Heart left ventricle (tissue), 16 donors: ENCODE measurements around the gene FZR1. TPM values are rescaled to one million over a fixed set of nuclear protein-coding genes. Genes with fewer than 3 reads are reported as not detected.
"Not testable (repeated sequence)": the region's sequence is repeated elsewhere in the genome, so short reads cannot be mapped to it uniquely, and the experiment has no call there.

Experiments used
- ATAC-seq, 4 donors: fragments of 200-7000 bp; cut with Tn5 transposase; one replicate each; pipeline ENCODE4 v1.9.1; 2020 to 2022; ENCODE audit warnings: moderate library complexity in 4 of 4, mild to moderate bottlenecking in 3 of 4, moderate number of reproducible peaks in 1 of 4
- DNase-seq, 5 donors: peaks; one replicate each; pipeline ENCODE4 v3.0.0-alpha.2; 2020
- H3K27ac ChIP-seq, 12 donors: fragments of 200-600 bp; sonication (generic) in 4 of 12; one replicate each; pipeline versions ENCODE4 v1.5.0 to v1.8.0; 2016 to 2022; ENCODE audit warnings: mild to moderate bottlenecking in 2 of 12
- H3K27me3 ChIP-seq, 9 donors: fragments of 200-600 bp; sonication (generic) in 2 of 9; one replicate each; pipeline versions ENCODE4 v1.5.1 to v1.8.0; 2016 to 2022; ENCODE audit warnings: mild to moderate bottlenecking in 3 of 9
- H3K36me3 ChIP-seq, 9 donors: fragments of 200-600 bp; sonication (generic) in 2 of 9; one replicate each; pipeline versions ENCODE4 v1.5.0 to v1.8.0; 2018 to 2022; ENCODE audit warnings: mild to moderate bottlenecking in 2 of 9
- H3K4me1 ChIP-seq, 12 donors: fragments of 200-600 bp; sonication (generic) in 4 of 12; one replicate each; pipeline versions ENCODE4 v1.5.0 to v1.8.0; 2016 to 2022; ENCODE audit warnings: mild to moderate bottlenecking in 3 of 12
- H3K4me3 ChIP-seq, 12 donors: fragments of 200-600 bp; sonication (generic) in 4 of 12; one replicate each; pipeline versions ENCODE4 v1.5.0 to v1.8.0; 2017 to 2022; ENCODE audit warnings: mild to moderate bottlenecking in 9 of 12, moderate library complexity in 4 of 12
- H3K9me3 ChIP-seq, 12 donors: fragments of 200-600 bp; sonication (generic) in 4 of 12; one replicate each; pipeline versions ENCODE4 v1.5.0 to v1.8.0; 2016 to 2022; ENCODE audit warnings: mild to moderate bottlenecking in 1 of 12
- POLR2A ChIP-seq, 2 donors: fragments of 450-650 bp; IDR thresholded peaks; one replicate each; pipeline ENCODE4 v1.6.1; 2017; ENCODE audit warnings: antibody characterized with exemption in 2 of 2, mild to moderate bottlenecking in 2 of 2, moderate library complexity in 2 of 2
- WGBS, 4 donors: extraction: QIAGEN DNeasy Blood & Tissue Kit in 2 of 4; methylation state at CpG; one replicate each; pipeline versions ENCODE4 v1.1.5 to v1.1.7; 2013 to 2018; 5-methylcytosine and 5-hydroxymethylcytosine counted together
- intact Hi-C, 10 donors: fragments of 100-400 bp; cut with DNase I; formaldehyde crosslinking; loops; one replicate each; pipeline versions ENCODE4 v1.11.1 to v1.14.2; 2022
- polyA plus RNA-seq, 2 donors: library from polyadenylated mRNA; stranded (reverse); fragments of 200-250 nt; gene quantifications; one replicate each; pipeline ENCODE4 v1.2.3, GENCODE V29; 2013
- total RNA-seq, 9 donors: library from RNA; depleted of rRNA in 2 of 9; stranded (reverse); fragments of >200 nt in 2 of 9; fragmentation: NEBNext Ultra II Directional in 3 of 9; extraction: Animal tissue kit (Norgen Biotek cat#: 25700) in 3 of 9; gene quantifications; one replicate each; pipeline versions ENCODE4 v1.1.0 to v1.2.4, GENCODE V29; 2016 to 2023
- TF ChIP-seq, protein P1 (sequence below), 12 donors: fragments of 200-600 bp; sonication (generic) in 4 of 12; IDR thresholded peaks; one replicate each; pipeline versions ENCODE4 v1.5.0 to v1.8.0; 2018 to 2022; ENCODE audit warnings: antibody characterized with exemption in 12 of 12, mild to moderate bottlenecking in 5 of 12
- donor health status: ischemic (EF 13 %, LVEDD 7.1; RV severe dilation, severe dysfunction).
- donor health status: healthy with polysubstance abuse.
- donor health status: DM: no; HTN: yes; CAD: no.
- donor health status: DM: no; HTN: no; CAD: no.
- donor health status: ischemic (EF 25% LVEDD 6.9; RV normal size, moderate dysfunction).
- donor health status: ischemic (EF 25% LVEDD 5.7; RV mildly dilated, moderate dysfunction).
- donor health status: healthy.
- donor health status: DM: yes; HTN: yes; CAD: no.
- donor health status: ischemic (EF 35%, LVEDD 5.7; RV mildly dilated, moderate dysfunction).
- donor health status: nonischemic (EF 11% LVEDD 7.7; RV severe dilation, severe dysfunction).
- donor health status: DM: yes; HTN: yes; CAD: no.
- donor health status: PGD.
- donor health status: ischemic (EF 29% LVEDD 5.4; RV normal size, mild dysfunction).
- donor health status: nonischemic (EF 23%, LVEDD 6.1; RV moderate dilation, normal function).

FZR1 gene
- total and polyA plus RNA-seq, 11 donors: 13.9 to 41.0 (median 23.5) TPM

DNA sequence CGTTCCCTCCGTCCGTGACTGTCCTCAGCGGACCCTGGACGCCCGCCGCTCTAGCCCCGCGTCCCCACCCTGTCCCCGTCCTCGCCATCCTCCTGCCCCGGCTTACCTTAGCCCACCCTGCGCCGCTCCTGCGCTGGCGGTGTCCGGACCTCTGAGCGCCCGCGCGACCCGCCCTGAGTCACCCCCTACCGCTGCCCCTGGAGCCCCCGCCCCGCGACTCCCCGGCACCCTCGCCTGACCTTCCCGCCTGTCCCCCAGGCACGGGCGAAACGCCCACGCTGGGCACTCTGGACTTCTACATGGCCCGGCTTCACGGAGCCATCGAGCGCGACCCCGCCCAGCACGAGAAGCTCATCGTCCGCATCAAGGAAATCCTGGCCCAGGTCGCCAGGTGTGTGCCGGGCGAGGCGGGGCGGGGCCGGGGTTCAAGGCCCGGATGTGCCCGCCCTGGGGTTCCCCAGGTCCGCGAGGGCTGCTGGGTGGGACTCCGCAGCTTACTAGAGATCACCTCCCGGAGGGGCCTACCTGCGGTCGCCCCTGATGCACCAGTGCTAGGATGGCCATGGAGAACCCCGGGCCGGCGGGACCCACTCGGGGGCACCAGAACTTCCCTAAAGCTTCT, 71.7 kb downstream of the FZR1 start:
- TF ChIP-seq, protein P1, sequence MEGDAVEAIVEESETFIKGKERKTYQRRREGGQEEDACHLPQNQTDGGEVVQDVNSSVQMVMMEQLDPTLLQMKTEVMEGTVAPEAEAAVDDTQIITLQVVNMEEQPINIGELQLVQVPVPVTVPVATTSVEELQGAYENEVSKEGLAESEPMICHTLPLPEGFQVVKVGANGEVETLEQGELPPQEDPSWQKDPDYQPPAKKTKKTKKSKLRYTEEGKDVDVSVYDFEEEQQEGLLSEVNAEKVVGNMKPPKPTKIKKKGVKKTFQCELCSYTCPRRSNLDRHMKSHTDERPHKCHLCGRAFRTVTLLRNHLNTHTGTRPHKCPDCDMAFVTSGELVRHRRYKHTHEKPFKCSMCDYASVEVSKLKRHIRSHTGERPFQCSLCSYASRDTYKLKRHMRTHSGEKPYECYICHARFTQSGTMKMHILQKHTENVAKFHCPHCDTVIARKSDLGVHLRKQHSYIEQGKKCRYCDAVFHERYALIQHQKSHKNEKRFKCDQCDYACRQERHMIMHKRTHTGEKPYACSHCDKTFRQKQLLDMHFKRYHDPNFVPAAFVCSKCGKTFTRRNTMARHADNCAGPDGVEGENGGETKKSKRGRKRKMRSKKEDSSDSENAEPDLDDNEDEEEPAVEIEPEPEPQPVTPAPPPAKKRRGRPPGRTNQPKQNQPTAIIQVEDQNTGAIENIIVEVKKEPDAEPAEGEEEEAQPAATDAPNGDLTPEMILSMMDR (IDR thresholded peaks at IDR 0.05): no peak
- no peak for TF ChIP-seq POLR2A (IDR thresholded peaks at IDR 0.05)

DNA sequence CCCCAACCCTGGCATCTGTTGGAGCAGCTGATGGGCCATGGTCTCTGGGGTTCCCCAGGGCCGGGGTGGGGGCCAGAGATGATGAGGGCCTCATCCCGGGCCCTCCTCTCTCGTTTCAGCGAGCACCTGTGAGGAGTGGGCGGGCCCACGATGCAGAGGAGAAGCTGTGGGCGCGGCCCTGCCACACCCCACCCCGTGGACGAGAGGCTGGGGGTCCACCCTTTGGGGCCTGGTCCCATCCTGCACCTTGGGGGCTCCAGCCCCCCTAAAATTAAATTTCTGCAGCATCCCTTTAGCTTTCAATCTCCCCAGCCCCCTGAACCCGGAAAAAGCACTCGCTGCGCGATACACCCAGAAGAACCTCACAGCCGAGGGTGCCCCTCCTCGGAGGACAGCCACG, 72.3 kb downstream of the FZR1 start:
- intact Hi-C loops: no loop called here
- ATAC-seq: no peak
- TF ChIP-seq, protein P1 (IDR thresholded peaks at IDR 0.05): no peak
- no peak for TF ChIP-seq POLR2A (IDR thresholded peaks at IDR 0.05)
- WGBS, 4 donors: 86 to 88% (median 87%) methylated on average over 11 to 17 of the region's 17 CpGs
- peaks cover 0 to 26% (median 15%) of the 10 kb centered on the region in 12 donors for H3K4me1 ChIP-seq
- no peaks in the 10 kb centered on the region for H3K27me3 ChIP-seq
- H3K27ac ChIP-seq: no peak overlapping the region
- DNase-seq: no peak
- no peak overlapping the region for H3K4me3 ChIP-seq
- no peaks in the 10 kb centered on the region for H3K9me3 ChIP-seq
- peaks cover 0 to 9% (median 0%) of the 10 kb centered on the region in 9 donors for H3K36me3 ChIP-seq

More for the DNA sequence above, 71.7 kb downstream of the FZR1 start:
- Histone ChIP-seq H3K4me3 (no peak overlapping the region), H3K36me3 (peaks cover 0 to 9% (median 0%) of the 10 kb centered on the region in 9 donors), H3K4me1 (peaks cover 0 to 30% (median 17%) of the 10 kb centered on the region in 12 donors), H3K27ac (peak overlapping the region in 1 of 12 donors; percentile 77), H3K9me3 (no peaks in the 10 kb centered on the region), H3K27me3 (no peaks in the 10 kb centered on the region)
- WGBS, 4 donors: 87 to 90% (median 89%) methylated on average over 44 to 60 of the region's 60 CpGs
- ATAC-seq (no peak), DNase-seq (no peak)
- intact Hi-C loops: no loop called here

DNA sequence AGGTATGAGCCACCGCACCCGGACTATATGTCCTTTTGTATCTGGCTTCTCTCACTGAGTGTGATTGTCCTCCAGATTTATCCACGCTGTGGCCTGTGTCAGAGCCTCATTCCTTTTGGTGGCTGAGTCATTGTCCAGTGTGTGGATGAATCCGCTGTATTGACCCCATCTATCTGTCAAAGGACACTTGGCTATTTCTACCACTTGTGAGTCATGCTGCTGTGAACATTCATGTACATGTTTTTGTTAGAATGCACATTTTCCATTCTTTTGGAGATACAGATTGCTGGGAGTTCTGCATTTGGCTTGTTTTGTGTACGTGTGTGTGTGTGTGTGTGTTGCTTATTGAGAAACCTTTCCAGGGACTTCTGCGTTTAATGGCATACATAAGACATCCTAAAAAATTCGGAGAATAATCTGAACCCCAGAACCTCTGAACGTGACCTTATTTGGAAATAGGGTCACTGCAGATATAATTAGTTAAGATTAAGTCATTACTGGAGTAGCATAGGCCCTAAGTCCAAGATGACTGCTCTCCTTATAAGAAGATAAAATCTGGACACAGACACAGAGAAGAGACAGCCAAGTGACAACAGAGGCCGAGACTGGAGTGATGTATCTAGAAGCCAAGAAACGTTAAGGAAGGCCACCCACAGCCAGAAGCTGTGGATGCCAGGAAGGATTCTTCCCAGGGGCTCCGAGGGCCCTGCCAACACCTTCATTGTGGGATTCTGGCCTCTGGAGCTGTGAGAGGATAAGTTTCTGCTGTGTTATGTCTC, 74.2 kb downstream of the FZR1 start:
- peaks cover 0 to 17% (median 9%) of the 10 kb centered on the region in 12 donors for H3K4me1 ChIP-seq
- ATAC-seq (peak in 1 of 4 donors; percentile 14), DNase-seq (no peak)
- peak overlapping the region in 2 of 12 donors; percentile 22 to 40 for H3K27ac ChIP-seq
- 60 to 69% (median 67%) methylated on average over 11 of the region's 11 CpGs for WGBS, 4 donors
- H3K9me3 ChIP-seq: no peaks in the 10 kb centered on the region
- H3K27me3 ChIP-seq: peaks cover 0 to 16% (median 4%) of the 10 kb centered on the region in 9 donors
- no peak overlapping the region for H3K4me3 ChIP-seq
- intact Hi-C loops: loop anchor here in 2 of 10 donors (5.0 kb wide), 1 partner anchor 37 kb away; no protein-coding TSS in a partner anchor
- no peak for TF ChIP-seq POLR2A (IDR thresholded peaks at IDR 0.05)
- TF ChIP-seq, protein P1 (IDR thresholded peaks at IDR 0.05): no peak
- peaks cover 0 to 6% (median 0%) of the 10 kb centered on the region in 9 donors for H3K36me3 ChIP-seq

DNA sequence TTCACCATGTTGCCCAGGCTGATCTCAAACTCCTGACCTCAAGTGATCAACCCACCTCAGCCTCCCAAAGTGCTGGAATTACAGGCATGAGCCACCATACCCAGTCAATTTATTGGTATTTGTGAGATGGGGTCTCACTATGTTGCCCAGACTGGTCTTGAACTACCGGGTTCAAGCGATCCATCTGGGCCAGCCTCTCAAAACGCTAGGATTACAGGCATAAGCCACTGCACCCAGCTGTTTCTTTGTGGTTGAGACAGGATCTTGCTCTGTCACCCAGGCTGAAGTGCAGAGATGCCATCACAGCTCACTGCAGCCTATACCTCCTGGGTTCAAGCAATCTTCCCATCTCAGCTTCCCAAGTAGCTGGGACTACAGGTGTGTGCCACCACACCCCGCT, 75.7 kb downstream of the FZR1 start:
- H3K27ac ChIP-seq, H3K4me3 ChIP-seq, ATAC-seq, DNase-seq, H3K36me3 ChIP-seq, H3K9me3 ChIP-seq: not testable (repeated sequence)
- Histone ChIP-seq H3K4me1 (peaks cover 0 to 21% (median 2%) of the 10 kb centered on the region in 12 donors), H3K27me3 (peaks cover 0 to 29% (median 11%) of the 10 kb centered on the region in 9 donors)
- intact Hi-C loops: loop anchor here in 2 of 10 donors (5.0 kb wide), 1 partner anchor 36 kb away; no protein-coding TSS in a partner anchor
- 82 to 90% (median 87%) methylated on average over 4 of the region's 4 CpGs for WGBS, 4 donors

DNA sequence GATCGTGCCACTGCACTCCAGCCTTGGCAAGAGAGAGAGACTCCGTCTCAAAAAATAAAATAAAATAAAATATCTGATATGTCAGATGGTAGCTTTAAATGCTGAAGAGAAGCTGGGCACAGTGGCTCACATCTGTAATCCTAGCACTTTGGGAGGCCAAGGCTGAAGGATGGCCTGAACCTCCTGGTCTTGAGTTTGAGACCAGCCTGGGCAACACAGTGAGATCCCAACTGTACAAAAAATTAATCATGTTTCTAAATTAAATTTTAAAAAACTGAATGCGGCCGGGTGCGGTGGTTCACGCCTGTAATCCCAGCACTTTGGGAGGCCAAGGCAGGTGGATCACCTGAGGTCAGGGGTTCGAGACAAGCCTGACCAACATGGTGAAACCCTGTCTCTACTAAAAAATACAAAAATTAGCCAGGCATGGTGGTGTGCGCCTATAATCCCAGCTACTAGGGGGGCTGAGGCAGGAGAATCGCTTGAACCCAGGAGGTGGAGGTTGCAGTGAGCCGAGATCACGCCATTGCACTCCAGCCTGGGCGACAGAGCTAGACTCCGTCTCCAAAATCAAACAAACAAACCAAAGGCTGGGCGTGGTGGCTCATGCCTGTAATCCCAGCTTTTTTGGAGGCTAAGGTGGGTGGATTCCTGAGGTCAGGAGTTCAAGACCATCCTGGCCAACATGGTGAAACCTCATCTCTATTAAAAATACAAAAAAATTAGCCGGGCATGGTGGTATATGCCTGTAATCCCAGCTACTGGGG, 78.1 kb downstream of the FZR1 start:
- H3K9me3 ChIP-seq, H3K27ac ChIP-seq, H3K36me3 ChIP-seq, ATAC-seq, DNase-seq, H3K4me3 ChIP-seq: not testable (repeated sequence)
- intact Hi-C loops: loop anchor here in 3 of 10 donors (2.0 to 5.0 kb wide), 2 partner anchors 33 to 35 kb away; no protein-coding TSS in a partner anchor
- Histone ChIP-seq H3K27me3 (peaks cover 0 to 30% (median 11%) of the 10 kb centered on the region in 9 donors), H3K4me1 (peaks cover 0 to 22% (median under 1%) of the 10 kb centered on the region in 12 donors)
- WGBS, 4 donors: 88 to 91% (median 90%) methylated on average over 15 of the region's 15 CpGs
